ENCODE measurements around the gene ACTA2. TPM values are rescaled to one million over a fixed set of nuclear protein-coding genes. Genes with fewer than 3 reads are reported as not detected.

Gene ACTA2
- total RNA-seq, 1 donor from 2014 or later: 300 TPM

DNA sequence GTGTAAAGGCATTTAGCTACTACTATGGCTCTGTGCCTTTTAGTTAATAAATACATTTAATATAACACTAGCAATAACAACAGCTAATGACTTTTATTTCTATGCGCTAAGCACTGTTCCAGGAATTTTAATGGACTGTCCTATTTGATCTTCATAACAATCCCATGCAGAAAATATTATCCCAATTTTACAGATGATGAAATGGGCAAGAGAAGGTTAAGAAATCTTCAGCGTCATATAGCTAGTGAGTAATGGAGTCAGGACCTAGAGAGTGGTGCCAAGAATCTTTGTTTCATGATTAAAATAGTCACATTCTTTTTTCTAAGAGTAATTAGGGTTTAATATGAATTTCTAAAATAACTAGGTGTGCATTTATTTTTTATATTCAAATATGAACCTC is 32.4 kb downstream of the ACTA2 start:
- no peak for DNase-seq

DNA sequence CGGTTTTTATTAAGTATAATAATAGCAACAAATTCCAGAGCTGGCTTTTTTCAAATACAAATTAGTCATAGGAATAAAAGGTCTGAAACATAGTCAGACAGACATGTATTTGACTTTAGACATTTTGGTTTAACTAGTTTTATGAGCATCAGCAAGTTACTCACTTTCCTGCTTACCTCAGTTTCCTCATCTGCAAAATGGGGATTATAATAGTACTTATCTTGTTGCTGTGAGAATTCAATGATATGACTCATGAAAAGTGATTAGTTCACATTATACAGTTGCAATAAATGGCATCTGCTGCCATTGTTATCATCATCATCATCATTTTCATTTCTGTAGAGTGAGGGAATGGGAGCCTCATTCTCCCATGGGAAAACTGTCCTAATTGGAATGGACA is 33.5 kb downstream of the ACTA2 start:
- DNase-seq: no peak

DNA sequence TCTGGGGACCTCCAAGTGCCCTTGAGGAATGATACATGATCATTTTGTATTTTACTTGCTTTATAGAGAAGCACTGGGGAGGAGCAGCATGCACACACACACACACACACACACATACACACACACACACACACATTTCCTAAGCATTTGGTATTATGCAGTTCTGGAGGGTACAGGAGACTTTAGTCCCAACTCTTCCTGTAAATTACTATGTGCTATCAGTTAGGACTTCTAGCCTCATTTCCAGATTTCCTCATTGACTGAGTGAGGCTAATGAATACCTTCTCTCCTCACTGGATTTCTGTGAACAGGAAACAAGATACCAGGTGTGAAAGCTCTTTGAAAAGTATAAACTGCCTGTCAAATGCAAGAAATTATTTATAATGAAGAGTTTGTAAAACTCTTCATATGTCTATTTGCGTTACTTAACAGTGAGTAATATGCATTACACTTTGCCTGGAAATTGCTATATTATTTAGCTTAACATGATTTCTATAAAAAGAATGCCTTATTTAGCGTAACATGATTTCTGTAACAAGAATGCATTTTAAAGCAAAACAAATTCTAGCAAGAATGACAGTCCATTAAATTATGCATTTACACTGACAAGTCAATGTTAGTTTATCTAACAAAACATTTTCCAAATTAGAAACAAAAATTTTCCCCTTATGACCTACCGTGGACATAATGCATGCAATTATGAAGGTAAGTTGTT is 34.2 kb downstream of the ACTA2 start:
- DNase-seq: no peak

DNA sequence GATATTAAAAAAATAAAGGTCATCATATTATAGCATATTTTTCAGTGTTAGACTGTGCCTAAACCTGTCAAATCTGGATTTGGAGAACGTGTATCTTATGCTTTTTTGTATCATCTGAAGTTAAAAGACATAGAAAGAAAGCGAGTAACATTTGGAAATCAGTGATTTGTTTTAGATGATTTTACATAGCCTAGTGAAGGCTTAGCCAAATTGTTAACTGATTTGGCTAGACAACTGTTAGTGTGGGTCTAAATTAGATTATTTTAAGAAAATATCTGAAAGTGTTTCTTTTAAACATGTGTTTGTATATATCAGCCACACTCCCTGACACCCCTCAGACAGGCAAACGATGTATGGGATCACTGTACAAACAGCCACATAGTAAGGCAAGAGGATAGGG is 35.6 kb downstream of the ACTA2 start:
- DNase-seq: no peak

DNA sequence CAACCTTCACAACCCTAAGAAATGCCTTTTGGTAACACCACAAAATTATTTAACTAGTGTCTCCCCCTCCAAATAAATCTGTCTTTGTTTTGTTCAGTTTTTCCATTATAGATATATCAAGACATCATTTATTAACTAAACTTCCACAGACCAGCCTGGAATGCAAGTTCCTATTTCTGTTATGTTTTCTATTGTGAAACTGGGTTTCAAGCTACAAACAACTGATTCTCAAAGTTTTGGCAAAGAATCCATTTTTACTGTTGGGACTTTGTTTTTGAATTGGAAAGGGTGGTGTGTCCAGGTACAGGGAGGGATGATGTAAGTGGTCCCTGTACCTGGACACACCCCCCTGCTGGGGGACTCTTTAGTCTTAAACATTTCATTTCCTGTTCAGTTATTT is 36.3 kb downstream of the ACTA2 start:
- no peak for DNase-seq

DNA sequence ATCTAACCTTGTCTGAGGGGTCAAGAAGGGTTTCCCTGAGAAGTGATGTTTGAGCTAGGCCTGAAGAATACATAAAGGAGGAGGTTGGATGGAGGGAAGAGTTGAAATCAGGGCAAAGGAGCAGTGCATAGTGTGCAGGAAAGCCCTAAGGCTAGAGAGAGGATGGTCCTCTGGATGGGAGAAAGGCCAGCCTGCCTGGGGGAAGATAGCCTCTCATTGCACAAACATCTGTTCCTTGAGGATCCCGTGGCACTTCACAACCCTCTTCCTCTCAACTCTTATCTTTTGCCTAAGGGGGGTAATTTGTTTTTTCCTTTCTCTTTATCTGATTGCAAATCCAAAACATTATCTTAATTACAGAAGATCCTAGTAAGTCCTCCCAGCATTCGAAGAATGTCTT is 36.8 kb downstream of the ACTA2 start:
- DNase-seq: no peak

DNA sequence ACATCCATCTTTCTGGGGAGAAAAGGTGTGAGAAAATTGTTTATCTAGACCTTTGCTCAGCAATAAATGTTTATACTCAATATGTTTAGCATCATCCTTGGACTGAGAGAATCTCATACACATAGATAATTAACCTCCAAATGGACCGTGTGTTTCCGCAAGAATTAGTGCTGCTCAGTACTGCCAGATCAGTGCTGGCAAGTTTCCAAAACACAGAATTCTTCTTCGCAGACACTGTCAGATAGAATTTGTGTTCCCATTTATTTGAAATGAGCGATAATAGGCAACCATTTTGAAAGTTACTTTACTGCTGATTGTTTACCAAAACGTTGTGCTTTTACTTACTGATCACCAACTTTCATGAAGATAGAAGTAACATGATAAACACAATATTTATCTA is 38.8 kb downstream of the ACTA2 start:
- DNase-seq: peak; percentile 73

DNA sequence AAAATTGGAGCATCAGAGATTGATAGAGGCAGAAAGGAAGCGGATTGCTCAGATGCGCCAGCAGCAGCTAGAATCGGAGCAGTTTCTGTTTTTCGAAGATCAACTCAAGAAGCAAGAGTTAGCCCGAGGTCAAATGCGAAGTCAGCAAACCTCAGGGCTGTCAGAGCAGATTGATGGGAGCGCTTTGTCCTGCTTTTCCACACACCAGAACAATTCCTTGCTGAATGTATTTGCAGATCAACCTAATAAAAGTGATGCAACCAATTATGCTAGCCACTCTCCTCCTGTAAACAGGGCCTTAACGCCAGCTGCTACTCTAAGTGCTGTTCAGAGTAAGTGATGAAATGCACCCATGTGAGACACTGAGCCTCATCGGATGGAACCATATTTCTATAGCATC is 39.4 kb downstream of the ACTA2 start:
- peak; percentile 67 for DNase-seq

DNA sequence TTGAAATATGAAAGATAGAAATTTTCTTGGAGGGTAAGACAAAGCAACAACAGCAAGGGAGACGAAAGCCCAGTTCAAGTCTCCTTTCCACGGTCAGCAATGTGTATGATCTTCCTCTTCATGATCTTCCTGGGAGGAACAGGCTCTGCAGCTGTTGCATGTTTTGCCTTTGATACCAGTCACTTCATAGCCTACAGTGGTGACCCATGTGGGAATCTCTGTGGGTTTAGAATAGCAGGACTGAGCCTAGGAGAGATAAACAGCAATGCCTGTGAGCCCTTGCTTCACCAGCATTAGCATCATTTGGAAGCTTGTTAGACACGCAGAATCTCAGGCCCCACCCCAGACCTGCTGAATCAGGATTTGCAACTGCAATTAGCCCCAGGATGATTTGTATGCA is 40.7 kb downstream of the ACTA2 start:
- DNase-seq: no peak

DNA sequence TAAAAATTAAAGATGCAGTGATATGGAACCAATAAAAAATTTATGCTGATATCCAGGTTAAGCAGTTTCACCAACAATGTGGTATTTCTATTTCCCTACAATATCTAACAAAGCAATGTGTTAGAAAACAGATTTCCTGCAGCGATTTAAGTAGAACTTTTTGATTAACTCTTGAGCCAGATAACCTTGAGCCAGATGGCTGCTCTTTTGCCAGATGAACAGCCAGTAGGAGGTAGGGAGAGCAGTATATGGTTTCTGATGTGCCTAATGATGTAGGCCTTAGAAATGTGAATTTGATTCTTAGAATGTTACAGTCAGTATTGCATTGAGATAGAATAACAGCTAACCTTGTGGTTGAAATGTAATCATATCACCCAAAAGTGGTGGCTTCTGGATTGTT is 41.5 kb downstream of the ACTA2 start:
- no peak for DNase-seq

DNA sequence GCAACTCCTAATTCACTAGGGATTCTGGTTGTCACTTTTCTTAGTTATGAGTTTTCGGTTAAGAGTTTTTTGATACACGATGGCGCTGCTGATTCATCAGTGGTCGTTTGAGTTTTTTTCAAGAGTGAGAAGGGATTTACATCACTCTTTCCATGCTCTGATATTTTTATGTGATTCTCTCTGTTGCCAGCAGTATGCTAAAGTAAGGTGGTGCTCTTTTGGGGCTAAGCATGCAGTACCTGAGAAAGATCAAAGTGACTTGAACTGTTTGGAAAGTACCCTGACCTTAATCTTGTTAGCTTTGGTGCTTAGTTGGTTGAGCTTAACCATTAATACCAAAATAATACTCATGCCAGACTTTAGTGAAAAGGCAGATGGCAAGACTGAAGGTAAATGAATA is 44.4 kb downstream of the ACTA2 start:
- no peak for DNase-seq

DNA sequence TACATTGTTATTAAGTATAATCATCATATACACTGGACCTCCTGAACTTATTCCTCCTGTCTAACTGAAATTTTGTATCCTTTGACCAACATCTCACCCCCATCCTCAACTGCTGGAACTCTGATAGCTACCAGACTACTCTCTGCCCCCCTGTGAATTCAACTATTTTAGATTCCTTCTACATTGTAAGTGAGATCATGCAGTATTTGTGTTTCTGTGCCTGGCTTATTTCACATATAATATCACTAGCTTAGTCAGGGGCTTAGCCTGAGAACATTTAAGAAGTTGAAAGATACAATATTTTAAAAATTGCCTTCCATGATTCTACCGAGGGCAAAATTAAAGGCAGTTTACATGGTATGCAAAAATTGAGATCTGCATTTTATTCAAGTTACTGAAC is 45.7 kb downstream of the ACTA2 start:
- no peak for DNase-seq

DNA sequence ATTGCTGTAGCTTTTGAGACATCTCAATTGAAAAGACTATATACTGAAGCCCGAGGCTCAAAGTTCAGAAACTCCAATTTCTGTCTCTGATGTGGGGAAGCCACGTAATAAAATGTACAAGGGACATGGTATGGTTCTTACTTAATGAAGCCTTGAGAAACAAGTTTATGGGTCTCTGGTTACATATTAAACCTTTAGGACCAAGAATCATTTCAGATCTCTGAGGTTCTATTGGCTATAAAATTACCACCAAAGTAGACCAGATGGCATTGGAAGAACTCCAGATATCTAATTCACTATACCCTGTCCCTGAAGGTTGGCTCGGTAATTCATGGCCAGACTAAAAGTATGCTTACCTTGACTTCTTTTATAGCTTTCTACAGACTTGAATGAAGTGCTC is 48.9 kb downstream of the ACTA2 start:
- no peak for DNase-seq

DNA sequence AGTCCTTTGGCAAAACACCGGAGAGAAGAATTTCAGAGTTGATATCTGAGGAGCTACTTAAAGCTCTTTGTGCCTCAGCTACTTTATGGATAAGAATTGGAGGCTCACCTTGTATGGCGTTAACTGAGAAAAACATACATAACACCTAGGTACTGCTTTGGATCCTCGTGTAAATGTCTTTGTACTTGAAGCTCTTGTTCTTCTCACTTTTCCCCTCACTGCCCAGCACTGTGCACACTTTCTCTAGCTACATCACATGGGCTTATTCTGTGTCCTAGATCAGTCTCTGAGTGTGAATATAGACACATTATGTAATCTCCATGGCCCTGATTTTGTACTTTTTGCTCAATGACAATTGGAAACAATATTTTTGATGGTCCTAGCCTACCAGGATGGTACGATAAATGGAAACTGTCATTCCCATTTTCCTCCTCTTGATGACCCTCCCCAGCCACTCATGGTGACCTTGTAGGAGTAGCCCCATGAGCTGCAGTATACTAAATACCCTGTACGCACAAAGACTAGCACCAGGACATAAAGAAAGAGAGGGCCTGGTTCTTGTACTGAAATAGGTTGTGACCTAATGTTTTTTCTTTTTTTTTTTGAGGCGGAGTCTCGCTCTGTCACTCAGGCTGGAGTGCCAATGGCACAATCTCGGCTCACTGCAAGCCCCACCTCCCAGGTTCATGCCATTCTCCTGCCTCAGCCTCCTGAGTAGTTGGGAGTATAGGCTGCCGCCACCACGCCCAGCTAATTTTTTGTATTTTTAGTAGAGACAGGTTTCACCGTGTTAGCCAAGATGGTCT is 50.4 kb downstream of the ACTA2 start:
- DNase-seq: no peak

DNA sequence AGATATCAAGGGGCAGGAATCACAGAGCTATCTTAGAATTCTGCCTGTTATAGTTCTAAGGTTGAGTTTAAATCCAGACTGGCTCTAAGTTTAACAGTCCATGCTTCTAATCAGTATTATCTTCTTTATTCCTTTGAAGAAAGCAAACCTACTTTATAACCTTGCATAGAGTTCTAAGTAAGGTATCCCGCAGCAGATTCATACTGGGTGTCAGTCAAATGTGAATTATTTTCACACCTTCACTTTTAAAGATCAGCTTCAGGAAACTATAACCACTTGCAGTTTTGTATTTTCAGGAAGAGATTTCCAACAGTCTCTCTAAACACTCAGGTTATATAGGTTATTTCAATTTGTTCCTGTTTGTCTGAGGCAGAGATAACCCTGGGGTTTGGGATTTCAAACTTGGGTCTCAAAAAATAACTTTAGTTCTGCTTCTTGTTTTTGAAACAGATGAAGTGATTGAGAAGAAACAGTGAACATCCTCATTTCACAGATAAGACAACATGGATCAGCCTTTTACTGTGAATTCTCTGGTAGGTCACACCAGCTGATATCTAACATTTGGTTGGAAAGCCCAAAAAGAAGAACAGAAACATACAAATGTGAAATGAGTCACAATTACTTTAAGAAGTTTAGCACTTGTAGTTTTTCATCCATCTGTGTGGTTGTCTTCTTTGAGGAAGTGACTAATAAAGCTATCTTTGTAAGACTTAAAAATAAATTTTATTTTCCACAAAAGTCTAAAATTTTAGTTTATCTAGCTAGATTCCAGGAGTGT is 51.2 kb downstream of the ACTA2 start:
- DNase-seq: no peak

DNA sequence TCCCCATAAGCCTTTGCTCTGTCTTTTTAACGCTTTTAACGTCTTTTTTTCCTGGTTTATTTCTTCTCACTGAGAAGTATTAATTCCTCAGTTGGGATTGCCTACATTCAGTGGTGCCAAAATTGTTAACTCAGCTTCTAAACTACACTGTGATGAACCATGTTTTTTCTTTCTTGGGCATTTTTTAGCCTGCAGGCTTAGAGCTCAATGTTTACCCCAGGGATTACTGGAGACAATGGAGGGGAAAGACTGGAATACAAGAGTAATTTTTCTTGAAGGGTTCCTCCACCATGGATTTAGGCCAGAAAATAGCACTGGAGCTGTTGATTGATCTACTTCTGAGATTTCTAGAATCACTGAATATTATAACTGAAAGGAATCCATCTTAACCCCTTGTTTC is 52.7 kb downstream of the ACTA2 start:
- DNase-seq: peak; percentile 37

DNA sequence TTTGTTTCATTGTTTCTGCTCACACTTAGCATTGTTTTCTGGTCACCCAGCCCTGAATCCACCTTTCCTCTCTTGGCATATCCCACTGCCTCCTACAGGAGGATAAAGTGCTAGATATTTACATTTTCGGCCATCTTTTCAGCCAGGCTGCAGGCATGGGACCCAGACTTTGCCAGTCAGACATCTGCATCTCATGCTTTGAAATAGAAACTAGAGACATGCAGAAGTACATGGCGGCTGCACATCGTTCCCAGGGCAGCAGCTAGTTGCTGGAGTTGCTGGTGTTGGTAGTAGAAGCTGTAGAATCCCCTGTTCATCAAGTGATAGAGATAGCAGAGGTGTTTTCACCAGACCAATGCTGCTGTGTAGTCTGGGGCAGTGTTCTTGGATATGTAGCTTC is 53.8 kb downstream of the ACTA2 start:
- DNase-seq: no peak

DNA sequence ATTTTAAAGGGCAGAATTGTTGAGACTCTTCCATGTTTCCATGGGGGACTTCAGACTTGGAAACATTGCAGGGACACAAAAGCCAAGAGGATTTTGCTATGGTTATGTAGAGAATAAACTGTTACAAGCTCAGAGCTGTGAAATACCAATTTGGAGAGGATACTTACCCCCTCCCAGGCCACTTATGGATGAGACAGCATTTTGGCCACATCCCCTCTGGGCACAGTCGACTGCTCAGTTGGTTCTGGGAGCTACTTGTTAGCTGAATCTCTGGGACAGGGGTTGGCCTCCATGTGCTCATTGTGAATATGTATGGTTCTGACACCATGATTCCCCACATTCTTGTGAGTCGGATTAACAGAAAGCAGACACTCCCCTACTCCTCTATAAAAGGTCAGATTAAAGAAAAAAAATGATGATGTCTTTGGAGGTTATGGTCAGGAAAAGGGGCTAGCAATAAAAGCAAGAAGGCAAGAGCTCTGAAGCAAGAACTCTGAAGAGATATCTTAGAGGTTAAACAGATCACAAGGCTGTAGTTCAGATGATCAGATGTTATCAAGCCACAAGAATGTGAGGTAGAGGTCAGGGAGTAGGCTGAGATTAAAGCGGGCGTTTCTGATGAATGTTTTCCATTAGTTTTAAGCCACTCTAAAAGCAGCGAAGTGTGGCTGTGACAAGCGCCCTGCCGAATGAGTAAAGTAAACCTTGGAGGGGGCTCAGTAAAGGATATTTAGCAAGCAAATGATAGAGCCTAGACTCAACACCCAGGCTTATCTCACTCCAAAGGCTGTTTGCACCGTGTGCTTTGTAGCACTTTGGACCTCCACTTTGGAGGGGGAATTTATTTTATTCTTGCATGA is 55.3 kb downstream of the ACTA2 start:
- DNase-seq: peak; percentile 78

DNA sequence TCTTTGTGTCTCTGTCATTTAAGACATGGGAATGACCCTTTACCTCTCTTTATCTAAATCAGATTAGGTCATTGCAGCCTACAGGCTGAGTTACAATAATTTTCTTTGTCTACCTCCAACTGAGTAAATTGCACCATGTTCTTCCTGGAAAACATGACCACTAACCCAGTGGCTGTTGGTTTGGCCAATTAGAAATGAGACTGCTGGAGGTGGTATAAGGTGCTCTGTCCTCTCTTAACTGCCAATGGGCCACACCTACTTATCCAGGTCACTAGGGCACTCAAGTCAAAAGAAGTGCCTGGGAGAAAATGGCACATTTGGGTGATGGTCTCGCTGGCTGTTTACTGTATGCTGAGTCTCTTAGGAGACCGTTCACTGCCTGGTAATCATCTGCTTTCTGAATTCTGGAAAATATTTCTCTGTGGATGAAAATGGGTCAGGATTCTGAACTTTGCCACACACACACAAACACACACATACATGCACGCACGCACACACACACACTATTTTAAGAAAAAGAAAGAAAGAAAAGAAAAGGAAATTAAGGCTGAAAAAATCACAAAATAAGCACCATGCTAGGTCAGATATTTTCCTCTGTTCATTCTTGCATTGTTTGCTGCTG is 56.1 kb downstream of the ACTA2 start:
- DNase-seq: no peak

DNA sequence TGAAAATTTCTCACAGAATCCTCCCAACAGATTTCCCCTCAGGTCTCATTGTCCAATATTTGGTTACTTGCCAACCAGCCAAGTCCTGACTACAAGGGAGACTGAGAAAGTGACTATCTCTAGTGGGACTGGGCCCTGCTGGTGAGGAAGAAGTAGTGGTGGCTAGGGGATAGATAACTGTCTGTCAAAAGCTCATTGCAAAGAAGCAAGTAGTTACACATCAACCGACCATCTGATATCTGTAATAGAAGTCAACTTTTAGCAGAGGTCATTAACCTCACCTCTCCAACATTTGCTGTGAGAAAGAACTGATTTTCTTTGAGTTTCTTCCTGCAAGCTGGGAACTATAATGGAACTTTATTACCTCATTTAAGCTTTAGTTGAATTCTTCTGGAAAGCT is 57.3 kb downstream of the ACTA2 start:
- no peak for DNase-seq

DNA sequence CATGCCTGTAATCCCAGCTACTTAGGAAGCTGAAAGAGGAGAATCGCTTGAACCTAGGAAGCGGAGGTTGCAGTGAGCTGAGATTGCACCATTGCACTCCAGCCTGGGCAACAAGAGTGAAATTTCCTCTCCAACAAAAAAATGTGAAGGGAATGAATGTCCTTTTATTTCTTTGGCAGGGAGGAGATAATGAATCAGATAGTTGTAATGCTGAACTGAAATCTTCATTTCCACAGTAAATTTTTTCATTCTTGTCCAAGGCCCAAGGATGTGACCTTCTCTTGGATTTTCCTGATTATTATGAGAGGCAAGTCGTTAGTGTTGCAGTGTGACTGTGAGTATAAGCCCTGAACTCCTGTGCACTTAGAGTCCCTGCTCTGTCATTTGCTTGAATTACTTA is 59.0 kb downstream of the ACTA2 start:
- DNase-seq: no peak

All from tongue (tissue), 2 donors.